Measurements from ENCODE around the gene CDX1.

CDX1 gene

DNA sequence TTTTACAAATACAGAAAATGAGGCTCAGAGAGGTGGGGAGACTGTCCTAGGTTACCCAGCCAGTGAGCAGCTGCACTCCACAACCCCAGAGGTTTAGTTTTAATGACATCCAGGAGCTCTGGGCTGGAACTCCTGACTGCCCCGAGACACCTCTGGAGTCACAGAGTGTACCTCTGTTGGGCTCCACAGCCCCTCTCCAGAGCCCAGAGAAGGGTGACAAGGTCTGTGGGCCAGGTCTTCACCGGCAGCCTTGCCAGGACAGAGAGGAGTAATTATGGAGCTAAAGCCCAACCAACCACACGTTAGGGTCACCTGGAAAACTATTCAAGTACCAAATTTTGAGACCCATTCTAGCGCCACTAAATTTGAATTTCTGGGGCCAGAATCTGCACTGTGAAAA is 11.1 kb downstream of the CDX1 start:
- no peak overlapping the region for H4K5ac ChIP-seq (ENCODE audit: low read length)
- no peaks in the 10 kb centered on the region for H3K79me1 ChIP-seq (ENCODE audit: low read length)
- H3K4me1 ChIP-seq (ENCODE audit: control insufficient read depth, low read depth, low read length) = no peaks in the 10 kb centered on the region
- no peak overlapping the region for H3K4me2 ChIP-seq (ENCODE audit: low read length)
- no peak overlapping the region for H3K9ac ChIP-seq (ENCODE audit: low read length)
- no peaks in the 10 kb centered on the region for H3K36me3 ChIP-seq (ENCODE audit: control insufficient read depth, insufficient read depth, low read length)
- H2AK5ac ChIP-seq (ENCODE audit: low read length) = no peak overlapping the region
- no peak overlapping the region for H3K4me3 ChIP-seq (ENCODE audit: low read length)
- H4K8ac ChIP-seq (ENCODE audit: low read depth, low read length) = no peak overlapping the region
- H3K4ac ChIP-seq (ENCODE audit: low read depth, low read length) = no peak overlapping the region
- H3K23ac ChIP-seq (ENCODE audit: low read length) = no peak overlapping the region
- H3K18ac ChIP-seq (ENCODE audit: low read length) = no peak overlapping the region
- H3K56ac ChIP-seq (ENCODE audit: low read length) = no peak overlapping the region
- no peak overlapping the region for H2BK120ac ChIP-seq (ENCODE audit: low read depth, low read length)
- no CpG with 5 or more reads among the region's 4 CpGs for WGBS (ENCODE audit: extremely low coverage, insufficient coverage, low lambda C conversion rate)
- no peak overlapping the region for H2BK15ac ChIP-seq (replicated peaks; ENCODE audit: low read depth)
- H3K79me2 ChIP-seq (ENCODE audit: control insufficient read depth, insufficient read depth, low read length) = no peaks in the 10 kb centered on the region
- no peak overlapping the region for H3K27ac ChIP-seq (ENCODE audit: low read depth, low read length)
- H3K27me3 ChIP-seq (ENCODE audit: insufficient read depth, low read length, poor library complexity) = no peaks in the 10 kb centered on the region
- DNase-seq = no peak
- H2BK5ac ChIP-seq (ENCODE audit: low read length) = no peak overlapping the region

DNA sequence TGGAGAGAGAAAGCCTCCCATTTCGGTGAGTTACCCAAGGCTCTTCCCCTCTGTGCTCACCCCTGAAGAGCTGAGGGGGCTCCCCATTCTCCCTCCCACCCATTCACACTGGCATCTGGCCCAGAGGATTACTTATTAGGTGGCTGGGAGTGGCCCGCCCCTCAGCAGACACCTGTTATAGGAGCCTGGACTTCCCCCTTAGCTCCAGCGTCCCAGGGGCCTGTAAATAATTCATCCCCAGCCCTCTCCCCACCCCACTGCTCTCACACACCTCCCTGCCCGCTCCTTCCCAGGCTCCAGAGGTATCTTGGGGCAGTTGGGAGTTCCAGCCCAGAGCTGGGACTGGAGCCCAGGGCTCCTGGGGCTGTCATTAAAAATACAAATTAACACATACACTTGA is 11.7 kb downstream of the CDX1 start:
- Histone ChIP-seq H3K18ac (ENCODE audit: low read length) (no peak overlapping the region), H3K4me2 (ENCODE audit: low read length) (no peak overlapping the region), H2AK5ac (ENCODE audit: low read length) (no peak overlapping the region), H2BK15ac (replicated peaks; ENCODE audit: low read depth) (no peak overlapping the region), H4K5ac (ENCODE audit: low read length) (no peak overlapping the region), H3K27me3 (ENCODE audit: insufficient read depth, low read length, poor library complexity) (no peaks in the 10 kb centered on the region), H4K8ac (ENCODE audit: low read depth, low read length) (no peak overlapping the region), H3K4me1 (ENCODE audit: control insufficient read depth, low read depth, low read length) (no peaks in the 10 kb centered on the region), H2BK120ac (ENCODE audit: low read depth, low read length) (no peak overlapping the region), H3K4ac (ENCODE audit: low read depth, low read length) (no peak overlapping the region), H3K79me2 (ENCODE audit: control insufficient read depth, insufficient read depth, low read length) (no peaks in the 10 kb centered on the region), H3K56ac (ENCODE audit: low read length) (no peak overlapping the region), H3K36me3 (ENCODE audit: control insufficient read depth, insufficient read depth, low read length) (no peaks in the 10 kb centered on the region), H3K27ac (ENCODE audit: low read depth, low read length) (no peak overlapping the region), H2BK5ac (ENCODE audit: low read length) (no peak overlapping the region), H3K23ac (ENCODE audit: low read length) (no peak overlapping the region), H3K79me1 (ENCODE audit: low read length) (no peaks in the 10 kb centered on the region), H3K4me3 (ENCODE audit: low read length) (no peak overlapping the region), H3K9ac (ENCODE audit: low read length) (no peak overlapping the region)
- DNase-seq = no peak
- no CpG with 5 or more reads among the region's 4 CpGs for WGBS (ENCODE audit: extremely low coverage, insufficient coverage, low lambda C conversion rate)

DNA sequence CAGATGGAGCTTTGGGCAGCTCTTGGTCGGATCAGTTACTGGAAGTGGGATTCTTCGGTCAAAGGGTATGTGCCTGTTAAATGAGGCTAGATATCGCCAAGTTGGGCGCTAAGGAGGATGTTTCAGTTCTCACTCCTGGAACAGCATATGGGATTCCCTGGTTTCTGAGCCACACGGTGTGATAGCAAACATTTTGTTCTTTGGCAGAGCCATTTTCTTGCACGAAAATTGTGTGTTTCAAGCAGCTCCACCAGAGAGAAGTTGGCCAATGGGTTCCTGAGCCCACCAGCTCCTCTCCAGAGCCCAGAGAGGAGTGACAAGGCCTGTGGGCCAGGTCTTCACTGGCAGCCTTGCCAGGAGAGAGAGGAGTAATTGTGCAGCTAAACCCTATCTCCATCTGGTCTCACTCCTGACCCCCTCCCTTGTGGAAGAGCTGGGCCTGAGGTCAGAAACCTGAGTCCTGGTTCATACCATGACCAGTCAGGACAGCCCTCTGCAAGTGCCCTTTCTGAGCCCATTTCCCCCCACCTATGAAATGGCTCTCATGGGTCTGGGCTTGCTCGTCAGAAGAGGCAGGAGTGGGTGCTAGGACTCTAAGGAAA is 12.5 kb downstream of the CDX1 start:
- Histone ChIP-seq H2BK120ac (ENCODE audit: low read depth, low read length) (no peak overlapping the region), H3K23ac (ENCODE audit: low read length) (no peak overlapping the region), H2BK15ac (replicated peaks; ENCODE audit: low read depth) (no peak overlapping the region)

DNA sequence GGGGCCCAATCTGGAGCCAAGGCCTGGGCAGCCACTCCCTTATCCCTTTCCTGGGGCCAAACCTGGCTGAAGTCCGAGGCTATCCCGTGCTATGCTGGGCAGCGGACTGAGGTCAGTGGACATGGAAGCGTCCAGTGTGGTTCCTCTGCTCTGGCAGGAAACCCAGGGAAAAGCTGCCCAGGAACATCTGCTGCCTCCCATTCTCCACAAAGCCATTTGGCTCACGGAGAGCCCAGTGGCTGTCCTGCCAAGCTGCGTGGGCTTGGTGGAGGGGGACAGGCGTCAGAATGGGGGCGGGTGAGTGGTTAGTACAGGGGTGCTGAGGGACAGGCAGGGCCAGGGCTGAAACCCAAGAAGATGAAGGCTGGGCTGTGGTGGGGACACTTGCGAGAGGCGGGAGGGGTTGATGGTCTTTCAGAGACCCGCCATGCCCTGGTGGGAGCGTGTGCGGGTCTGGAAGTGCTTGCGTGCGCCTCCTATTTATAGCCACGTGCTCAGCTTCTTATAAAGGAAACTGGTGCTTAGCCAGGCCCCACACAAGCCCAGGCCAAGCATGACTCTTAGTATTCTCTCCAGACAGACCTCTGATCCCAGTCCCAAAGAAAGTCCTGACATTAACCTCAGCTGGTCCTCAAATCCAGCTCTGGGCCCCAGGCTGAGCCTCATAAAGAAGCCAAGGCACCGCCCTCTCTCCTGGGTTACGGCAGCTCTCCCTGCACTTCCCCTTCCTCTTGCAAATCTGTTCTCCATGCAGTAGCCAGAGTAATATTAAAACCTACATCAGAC is 13.9 kb downstream of the CDX1 start:
- no peak overlapping the region for H3K27ac ChIP-seq (ENCODE audit: low read depth, low read length)
- H3K4me1 ChIP-seq (ENCODE audit: control insufficient read depth, low read depth, low read length) = no peaks in the 10 kb centered on the region
- WGBS (ENCODE audit: extremely low coverage, insufficient coverage, low lambda C conversion rate) = no CpG with 5 or more reads among the region's 18 CpGs
- no peak overlapping the region for H3K4me2 ChIP-seq (ENCODE audit: low read length)
- H4K8ac ChIP-seq (ENCODE audit: low read depth, low read length) = no peak overlapping the region
- H3K56ac ChIP-seq (ENCODE audit: low read length) = no peak overlapping the region
- DNase-seq = no peak
- H3K4ac ChIP-seq (ENCODE audit: low read depth, low read length) = no peak overlapping the region
- H2BK15ac ChIP-seq (replicated peaks; ENCODE audit: low read depth) = no peak overlapping the region
- no peak overlapping the region for H3K18ac ChIP-seq (ENCODE audit: low read length)
- no peak overlapping the region for H3K4me3 ChIP-seq (ENCODE audit: low read length)
- no peak overlapping the region for H3K23ac ChIP-seq (ENCODE audit: low read length)
- H2BK120ac ChIP-seq (ENCODE audit: low read depth, low read length) = no peak overlapping the region
- no peak overlapping the region for H2BK5ac ChIP-seq (ENCODE audit: low read length)
- no peaks in the 10 kb centered on the region for H3K79me1 ChIP-seq (ENCODE audit: low read length)
- H3K79me2 ChIP-seq (ENCODE audit: control insufficient read depth, insufficient read depth, low read length) = no peaks in the 10 kb centered on the region
- no peak overlapping the region for H3K9ac ChIP-seq (ENCODE audit: low read length)
- no peaks in the 10 kb centered on the region for H3K36me3 ChIP-seq (ENCODE audit: control insufficient read depth, insufficient read depth, low read length)
- H3K27me3 ChIP-seq (ENCODE audit: insufficient read depth, low read length, poor library complexity) = no peaks in the 10 kb centered on the region
- H2AK5ac ChIP-seq (ENCODE audit: low read length) = no peak overlapping the region
- H4K5ac ChIP-seq (ENCODE audit: low read length) = no peak overlapping the region

More for the DNA sequence above, 12.5 kb downstream of the CDX1 start:
- Histone ChIP-seq H4K5ac (ENCODE audit: low read length) (no peak overlapping the region), H3K27ac (ENCODE audit: low read depth, low read length) (no peak overlapping the region), H3K4ac (ENCODE audit: low read depth, low read length) (no peak overlapping the region), H3K9ac (ENCODE audit: low read length) (no peak overlapping the region), H3K4me1 (ENCODE audit: control insufficient read depth, low read depth, low read length) (no peaks in the 10 kb centered on the region), H3K79me2 (ENCODE audit: control insufficient read depth, insufficient read depth, low read length) (no peaks in the 10 kb centered on the region), H3K4me2 (ENCODE audit: low read length) (no peak overlapping the region), H3K56ac (ENCODE audit: low read length) (no peak overlapping the region), H3K27me3 (ENCODE audit: insufficient read depth, low read length, poor library complexity) (no peaks in the 10 kb centered on the region), H3K4me3 (ENCODE audit: low read length) (no peak overlapping the region), H3K79me1 (ENCODE audit: low read length) (no peaks in the 10 kb centered on the region), H2AK5ac (ENCODE audit: low read length) (no peak overlapping the region), H3K18ac (ENCODE audit: low read length) (no peak overlapping the region), H2BK5ac (ENCODE audit: low read length) (no peak overlapping the region), H3K36me3 (ENCODE audit: control insufficient read depth, insufficient read depth, low read length) (no peaks in the 10 kb centered on the region), H4K8ac (ENCODE audit: low read depth, low read length) (no peak overlapping the region)
- DNase-seq = no peak
- no CpG with 5 or more reads among the region's 7 CpGs for WGBS (ENCODE audit: extremely low coverage, insufficient coverage, low lambda C conversion rate)

DNA sequence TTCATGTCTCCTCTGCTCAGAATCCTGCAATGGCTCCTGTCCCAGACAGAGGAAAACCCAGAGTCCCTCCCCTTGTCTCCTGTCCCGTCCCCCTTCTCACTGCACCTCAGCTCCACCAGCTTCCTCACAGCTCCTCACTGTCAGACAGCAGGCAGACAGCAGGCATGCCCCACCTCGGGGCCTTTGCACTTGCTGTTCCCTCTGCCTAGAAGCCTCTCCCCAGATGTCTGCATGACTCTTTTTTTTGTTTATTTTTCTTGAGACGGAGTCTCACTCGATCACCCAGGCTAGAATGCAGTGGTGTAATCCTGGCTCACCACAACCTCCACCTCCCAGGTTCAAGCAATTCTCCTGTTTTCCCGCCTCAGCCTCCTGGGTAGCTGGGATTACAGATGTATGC is 14.4 kb downstream of the CDX1 start:
- no peak overlapping the region for H3K56ac ChIP-seq (ENCODE audit: low read length)
- H3K18ac ChIP-seq (ENCODE audit: low read length) = no peak overlapping the region
- no peak overlapping the region for H2AK5ac ChIP-seq (ENCODE audit: low read length)
- H3K4me3 ChIP-seq (ENCODE audit: low read length) = no peak overlapping the region
- DNase-seq = no peak
- no peaks in the 10 kb centered on the region for H3K79me1 ChIP-seq (ENCODE audit: low read length)
- no peak overlapping the region for H4K8ac ChIP-seq (ENCODE audit: low read depth, low read length)
- no peaks in the 10 kb centered on the region for H3K36me3 ChIP-seq (ENCODE audit: control insufficient read depth, insufficient read depth, low read length)
- H3K4me1 ChIP-seq (ENCODE audit: control insufficient read depth, low read depth, low read length) = peaks cover 4% of the 10 kb centered on the region
- H3K4me2 ChIP-seq (ENCODE audit: low read length) = no peak overlapping the region
- H2BK120ac ChIP-seq (ENCODE audit: low read depth, low read length) = no peak overlapping the region
- no peaks in the 10 kb centered on the region for H3K79me2 ChIP-seq (ENCODE audit: control insufficient read depth, insufficient read depth, low read length)
- H3K27me3 ChIP-seq (ENCODE audit: insufficient read depth, low read length, poor library complexity) = no peaks in the 10 kb centered on the region
- no peak overlapping the region for H2BK15ac ChIP-seq (replicated peaks; ENCODE audit: low read depth)
- WGBS (ENCODE audit: extremely low coverage, insufficient coverage, low lambda C conversion rate) = no CpG with 5 or more reads among the region's 5 CpGs
- no peak overlapping the region for H3K9ac ChIP-seq (ENCODE audit: low read length)
- H3K23ac ChIP-seq (ENCODE audit: low read length) = no peak overlapping the region
- H2BK5ac ChIP-seq (ENCODE audit: low read length) = no peak overlapping the region
- H4K5ac ChIP-seq (ENCODE audit: low read length) = no peak overlapping the region
- no peak overlapping the region for H3K27ac ChIP-seq (ENCODE audit: low read depth, low read length)
- H3K4ac ChIP-seq (ENCODE audit: low read depth, low read length) = no peak overlapping the region
